HG03469 (cell line): ENCODE measurements around the gene HHIPL2.
"Not testable (repeated sequence)": the region's sequence is repeated elsewhere in the genome, so short reads cannot be mapped to it uniquely, and the experiment has no call there.

ENCODE experiments used
- ATAC-seq: cut with Tn5 transposase; IDR thresholded peaks from one replicate; pipeline ENCODE4 v1.9.1; 2021; ENCODE audit warnings: mild to moderate bottlenecking, moderate library complexity, moderate number of reproducible peaks; ENCODE audit not compliant: unreplicated experiment

HHIPL2 gene

GRCh38 chr1:222540598-222540995, 7.3 kb downstream of the HHIPL2 start:
- ATAC-seq = no peak

GRCh38 chr1:222539951-222540597, 7.8 kb downstream of the HHIPL2 start:
- no peak for ATAC-seq

DNA sequence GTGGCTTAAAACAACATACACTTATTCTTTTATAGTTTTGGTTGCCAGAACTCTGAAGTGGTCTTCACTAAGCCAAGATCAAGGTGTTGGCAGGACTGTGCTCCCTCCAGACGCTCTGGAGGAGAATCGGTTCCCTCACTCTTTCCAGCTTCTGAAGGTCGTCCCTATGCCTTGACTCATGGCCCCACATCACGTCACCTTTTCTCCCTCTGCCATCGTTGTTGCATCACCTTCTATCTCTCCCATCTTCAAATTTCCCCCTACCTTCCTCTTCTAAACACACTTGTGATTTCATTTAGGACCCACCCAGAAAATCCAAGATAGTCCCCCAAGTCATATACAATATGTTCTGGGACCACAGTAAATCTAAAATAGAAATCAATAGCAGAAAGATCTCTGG, 12.4 kb downstream of the HHIPL2 start:
- no peak for ATAC-seq

GRCh38 chr1:222530852-222531251, 17.1 kb downstream of the HHIPL2 start:
- no peak for ATAC-seq

DNA sequence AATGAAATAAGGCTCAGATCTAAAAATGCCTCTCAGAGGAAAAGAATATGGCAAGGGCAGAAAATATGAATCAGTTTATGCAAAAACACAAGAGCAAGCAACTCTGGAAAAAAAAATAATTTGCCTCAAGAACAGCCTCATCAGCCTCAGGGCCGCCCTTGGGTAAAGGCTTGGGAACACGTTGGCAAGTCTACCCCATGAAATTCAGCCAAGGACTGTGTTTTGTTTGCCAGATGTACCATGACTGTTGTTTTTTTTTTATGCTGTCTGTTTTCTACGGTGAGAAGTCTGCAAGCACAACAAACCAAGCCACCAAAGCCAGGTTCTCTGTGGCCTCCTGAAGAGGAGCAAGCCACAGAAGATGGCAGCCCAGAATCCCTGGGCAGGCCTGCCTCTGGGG, 18.0 kb downstream of the HHIPL2 start:
- ATAC-seq = no peak

DNA sequence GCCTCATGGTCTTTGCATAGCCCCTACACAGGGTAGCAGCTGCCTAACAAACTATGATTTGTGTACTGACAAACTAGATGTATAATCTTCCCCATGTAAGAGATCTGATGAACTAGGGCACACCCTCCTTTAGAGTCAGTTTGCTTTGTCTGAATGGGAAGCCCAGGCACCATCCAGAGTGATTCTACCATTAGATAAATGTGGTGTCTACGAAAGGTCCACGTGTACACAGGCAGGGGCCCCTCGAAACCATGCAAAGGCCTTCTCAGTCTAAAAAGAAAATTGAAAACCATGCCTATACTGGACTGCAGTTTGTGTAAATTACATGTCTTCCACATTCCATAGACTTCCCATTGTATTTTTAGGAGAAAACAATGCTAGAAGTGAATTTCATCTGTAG, 18.7 kb downstream of the HHIPL2 start:
- no peak for ATAC-seq

- no peak for ATAC-seq
These were observed 22.0 kb downstream of the HHIPL2 start for GRCh38 chr1:222525951-222526350.

DNA sequence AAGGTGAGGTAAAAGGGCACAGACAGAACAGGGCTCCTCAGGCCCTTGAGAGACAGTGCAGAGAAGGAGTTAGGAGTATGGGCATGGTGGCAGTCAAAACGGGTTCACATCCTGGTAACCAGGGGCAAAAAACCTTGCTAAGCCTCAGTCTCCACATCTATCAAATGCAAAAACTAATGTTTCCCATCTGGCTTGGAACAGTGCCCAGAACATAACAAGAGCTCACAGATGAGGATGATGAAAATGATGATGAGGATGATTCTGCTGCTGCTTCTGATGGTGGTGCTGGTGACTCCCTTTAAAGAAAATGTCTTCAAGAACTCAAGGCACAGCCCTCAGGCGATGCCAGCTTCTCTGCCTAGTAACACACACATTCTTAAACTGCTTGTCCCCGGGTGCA, 24.1 kb downstream of the HHIPL2 start:
- ATAC-seq = no peak

DNA sequence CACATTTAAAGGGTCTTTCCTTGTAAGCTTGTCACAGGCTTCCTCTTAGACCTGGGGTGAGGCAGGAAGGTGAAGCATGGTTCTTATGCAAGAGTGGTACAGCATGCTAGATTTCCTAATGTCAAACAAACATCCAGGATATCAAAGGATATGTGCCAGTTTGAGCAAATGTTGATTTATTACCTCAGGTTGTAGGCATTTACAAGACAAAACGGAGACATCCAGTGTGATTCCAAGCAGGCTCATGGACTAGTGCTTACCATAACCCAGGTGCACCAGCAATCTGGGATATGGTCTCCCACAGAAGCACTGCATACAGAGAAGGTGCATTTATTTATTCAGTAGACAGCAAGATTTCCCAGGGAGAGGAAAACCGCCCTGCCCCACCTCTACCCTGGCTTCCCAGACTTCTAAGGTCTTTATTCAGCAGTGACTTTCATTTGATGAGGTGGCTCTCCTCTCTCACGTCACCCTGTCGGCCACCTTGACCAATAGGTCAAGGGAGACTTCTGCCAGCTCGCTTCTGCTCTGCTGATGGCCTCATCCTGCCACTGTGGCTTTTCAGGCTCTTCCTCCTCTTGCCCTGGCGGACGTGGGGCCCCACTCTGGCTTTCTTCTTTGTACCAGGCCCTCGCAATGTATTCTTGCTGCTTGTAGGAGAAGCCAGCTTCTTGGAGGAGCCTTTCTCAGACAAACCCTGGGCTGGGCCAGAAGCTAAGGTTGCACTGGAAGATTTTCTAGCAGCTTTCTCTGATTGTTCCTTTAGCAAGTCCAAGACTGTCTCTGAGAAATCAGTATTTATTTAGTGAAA, 25.6 kb downstream of the HHIPL2 start:
- no peak for ATAC-seq

DNA sequence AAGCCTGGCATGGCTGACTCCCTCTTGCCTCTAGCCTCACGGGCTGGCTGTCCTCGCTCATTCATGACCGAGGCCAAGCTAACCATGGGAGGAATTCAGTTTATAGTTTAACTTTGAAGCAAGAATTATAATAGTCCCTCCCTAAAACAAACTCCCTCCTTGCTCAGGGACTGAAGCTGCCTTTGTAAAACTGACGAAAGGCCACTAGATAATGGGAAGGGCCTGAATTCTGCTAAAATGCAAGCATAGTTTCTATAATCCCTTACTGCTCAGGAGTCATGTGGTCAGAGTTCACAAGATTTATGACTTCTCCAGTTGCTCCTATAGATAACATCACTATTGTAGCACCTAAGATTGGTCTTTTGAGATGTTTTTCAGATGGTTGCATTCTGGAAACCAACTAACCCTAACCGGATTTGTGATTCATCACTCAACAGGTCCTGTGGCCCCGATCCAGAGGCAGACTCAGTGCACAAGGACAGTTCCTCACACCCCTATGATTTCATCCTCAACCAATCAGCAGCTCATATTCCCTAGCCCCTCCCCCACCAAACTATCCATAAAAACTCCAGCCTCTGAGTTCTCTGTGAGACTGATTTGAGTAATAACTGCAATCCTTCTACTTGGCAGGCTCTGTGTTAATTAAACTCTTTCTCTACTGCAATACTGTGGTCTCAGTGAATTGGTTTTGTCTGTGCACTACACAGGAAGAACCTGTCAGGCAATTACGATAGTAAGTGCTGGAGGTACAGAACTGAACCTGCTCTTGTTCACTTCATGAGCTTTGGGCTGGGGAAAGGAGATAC, 26.4 kb downstream of the HHIPL2 start:
- no peak for ATAC-seq

DNA sequence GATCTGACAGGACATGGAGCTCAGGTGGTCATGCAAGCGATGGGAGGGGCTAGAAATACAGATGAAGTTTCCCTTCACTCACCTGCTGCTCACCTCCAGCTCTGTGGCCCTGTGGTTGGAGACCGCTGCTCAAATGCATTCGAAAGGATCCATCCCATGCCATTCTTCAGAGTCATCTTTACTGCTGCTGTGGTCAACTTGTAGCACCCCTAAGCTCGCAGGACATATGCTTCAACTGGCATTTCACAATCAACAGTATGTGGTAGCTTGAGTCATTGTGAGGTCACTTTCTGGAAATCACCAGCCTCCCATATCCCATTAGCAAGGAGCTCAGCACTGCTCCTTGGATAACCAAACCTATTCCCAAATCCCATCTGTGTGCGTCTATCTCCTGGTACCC, 58.4 kb downstream of the HHIPL2 start:
- not testable (repeated sequence) for ATAC-seq

DNA sequence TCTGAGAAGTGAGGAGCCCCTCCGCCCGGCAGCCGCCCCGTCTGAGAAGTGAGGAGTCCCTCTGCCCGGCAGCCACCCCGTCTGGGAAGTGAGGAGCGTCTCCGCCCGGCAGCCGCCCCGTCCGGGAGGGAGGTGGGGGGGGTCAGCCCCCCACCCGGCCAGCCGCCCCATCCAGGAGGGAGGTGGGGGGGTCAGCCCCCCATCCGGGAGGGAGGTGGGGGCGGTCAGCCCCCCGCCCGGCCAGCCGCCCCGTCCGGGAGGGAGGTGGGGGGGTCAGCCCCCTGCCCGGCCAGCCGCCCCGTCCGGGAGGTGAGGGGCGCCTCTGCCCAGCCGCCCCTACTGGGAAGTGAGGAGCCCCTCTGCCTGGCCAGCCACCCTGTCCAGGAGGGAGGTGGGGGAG, 60.1 kb downstream of the HHIPL2 start:
- ATAC-seq = not testable (repeated sequence)

DNA sequence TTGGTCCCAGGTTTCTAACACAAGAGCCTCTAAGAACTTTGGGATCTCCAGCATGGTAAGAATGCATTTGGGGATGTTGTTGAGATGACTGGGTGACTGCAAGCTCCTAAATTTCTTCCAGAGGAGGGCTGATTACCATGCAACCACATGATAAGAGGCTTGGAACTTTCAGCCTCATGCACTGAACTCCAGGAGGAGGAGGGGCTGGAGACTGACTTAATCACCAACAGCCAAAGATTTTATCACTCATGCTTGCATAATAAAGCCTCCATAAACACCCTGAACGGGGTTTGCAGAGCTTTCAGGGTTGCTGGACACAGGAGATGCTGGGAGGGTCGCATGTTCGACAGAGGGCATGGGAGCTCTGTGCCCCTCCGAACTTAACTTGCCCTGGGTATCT, 63.9 kb downstream of the HHIPL2 start:
- not testable (repeated sequence) for ATAC-seq

- not testable (repeated sequence) for ATAC-seq
These were observed 68.3 kb downstream of the HHIPL2 start for GRCh38 chr1:222479567-222479966.

GRCh38 chr1:222476436-222476835, 71.5 kb downstream of the HHIPL2 start:
- ATAC-seq = not testable (repeated sequence)

DNA sequence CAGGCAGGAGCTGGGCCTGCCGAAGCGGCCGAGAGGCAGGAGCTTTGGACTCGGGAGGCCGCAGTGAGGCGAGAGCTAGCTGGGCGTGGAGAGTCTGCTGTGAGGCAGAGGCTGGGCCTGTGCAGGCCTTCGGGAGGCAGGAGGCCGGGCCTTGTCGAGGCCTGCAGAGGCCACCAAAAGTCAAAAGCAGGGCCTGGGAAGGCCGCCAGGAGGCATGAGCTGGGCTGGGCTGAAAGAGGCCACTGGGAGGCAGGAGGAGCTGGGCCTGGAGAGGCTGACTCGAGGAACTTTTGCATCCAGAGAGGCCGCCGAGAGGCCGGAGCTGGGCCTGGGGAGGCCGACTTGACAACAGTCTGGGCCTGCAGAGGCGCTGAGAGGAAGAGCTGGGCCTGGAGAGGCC, 74.2 kb downstream of the HHIPL2 start:
- ATAC-seq = not testable (repeated sequence)

DNA sequence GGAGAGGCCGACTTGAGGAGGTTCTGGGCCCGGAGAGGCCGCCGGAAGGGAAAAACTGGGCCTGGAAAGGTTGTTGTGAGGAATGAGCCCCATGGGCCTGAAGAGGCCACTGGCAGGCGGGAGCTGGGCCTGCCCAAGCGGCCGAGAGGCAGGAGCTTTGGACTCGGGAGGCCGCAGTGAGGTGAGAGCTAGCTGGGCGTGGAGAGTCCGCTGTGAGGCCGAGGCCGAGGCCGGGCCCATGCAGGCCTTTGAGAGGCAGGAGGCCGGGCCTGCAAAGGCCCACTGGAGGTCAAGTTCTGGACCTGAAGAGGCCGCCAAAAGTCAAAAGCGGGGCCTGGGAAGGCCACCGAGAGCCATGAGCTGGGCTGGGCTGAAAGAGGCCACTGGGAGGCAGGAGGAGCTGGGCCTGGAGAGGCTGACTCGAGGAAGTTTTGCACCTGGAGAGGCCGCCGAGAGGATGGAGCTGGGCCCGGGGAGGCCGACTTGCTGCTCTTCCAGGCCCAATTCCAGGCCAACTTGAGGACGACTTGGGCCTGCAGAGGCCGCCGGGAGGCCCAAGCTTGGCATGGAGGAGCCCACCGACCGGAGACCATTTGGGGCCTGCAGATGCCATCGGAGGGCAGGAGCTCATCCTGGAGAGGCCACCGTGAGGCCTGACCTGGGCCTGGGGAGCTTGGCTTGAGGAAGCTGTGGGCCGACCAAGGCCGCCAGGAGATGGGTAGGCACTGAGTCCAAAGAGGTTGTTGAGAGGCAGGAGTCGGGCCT, 74.9 kb downstream of the HHIPL2 start:
- ATAC-seq = not testable (repeated sequence)
